ENCODE results near the gene PGBD4. TPM values are rescaled to one million over a fixed set of nuclear protein-coding genes. Genes with fewer than 3 reads are reported as not detected.

Gene PGBD4
- 1.9 TPM in 2 replicates for total RNA-seq
- long read RNA-seq, full-length matches to known transcripts = 5 of 6 reads
- long read RNA-seq, partial matches to known transcripts = 0 of 6 reads
- long read RNA-seq, other reads (novel, unspliced or antisense) = 1 of 6 reads

DNA sequence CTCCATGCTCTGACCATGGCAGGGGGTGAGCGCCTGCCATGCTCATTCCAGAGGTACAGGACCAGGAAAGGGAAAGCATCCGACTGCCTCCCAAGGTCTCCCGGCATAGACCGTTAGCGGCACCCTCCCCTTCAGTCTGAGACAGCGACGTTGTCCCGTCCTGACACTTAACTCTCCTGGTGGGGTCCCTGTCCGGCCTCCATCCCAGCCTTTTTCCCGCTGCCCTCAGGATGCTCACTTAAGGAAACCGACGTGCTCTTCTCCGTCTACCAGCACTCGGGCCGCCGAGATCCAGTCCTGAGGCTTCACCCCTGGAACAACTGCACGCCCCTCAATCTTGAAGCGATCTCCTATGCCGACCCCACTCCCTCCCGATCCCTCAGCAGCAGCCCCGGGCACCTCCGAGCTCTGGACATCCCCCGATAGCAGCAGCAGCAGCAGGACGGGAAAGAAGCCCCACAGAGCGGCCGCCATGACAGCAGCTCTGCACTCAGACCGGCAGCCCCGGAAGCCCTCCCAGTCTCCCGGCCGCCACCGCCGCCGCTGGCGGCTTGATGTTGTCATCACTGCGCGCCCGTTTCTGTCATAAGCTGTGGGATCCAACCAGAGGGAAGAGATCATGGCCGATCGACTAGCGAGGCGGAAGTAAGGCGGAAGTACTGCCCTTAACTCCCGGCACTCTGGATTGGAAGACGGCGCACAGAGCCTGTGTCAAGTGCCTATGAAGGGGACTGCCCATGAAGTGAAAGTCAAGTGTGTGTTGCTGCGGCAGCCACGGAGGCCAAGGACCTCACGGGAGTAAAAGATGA is at the start of gene PGBD4, which contains the start of gene EMC7:
Gene PGBD4 (plus strand): TSS at position 718 of the 809 bp plus-strand sequence. CDS start 449 bp downstream, outside the sequence.
Gene EMC7 (minus strand): TSS at position 497 of the 809 bp plus-strand sequence. CDS start 23 bp downstream, at position 474.
- no peaks in the 10 kb centered on the region for H3K27me3 Mint-ChIP-seq (ENCODE audit: low read depth)
- TF ChIP-seq, protein P1, sequence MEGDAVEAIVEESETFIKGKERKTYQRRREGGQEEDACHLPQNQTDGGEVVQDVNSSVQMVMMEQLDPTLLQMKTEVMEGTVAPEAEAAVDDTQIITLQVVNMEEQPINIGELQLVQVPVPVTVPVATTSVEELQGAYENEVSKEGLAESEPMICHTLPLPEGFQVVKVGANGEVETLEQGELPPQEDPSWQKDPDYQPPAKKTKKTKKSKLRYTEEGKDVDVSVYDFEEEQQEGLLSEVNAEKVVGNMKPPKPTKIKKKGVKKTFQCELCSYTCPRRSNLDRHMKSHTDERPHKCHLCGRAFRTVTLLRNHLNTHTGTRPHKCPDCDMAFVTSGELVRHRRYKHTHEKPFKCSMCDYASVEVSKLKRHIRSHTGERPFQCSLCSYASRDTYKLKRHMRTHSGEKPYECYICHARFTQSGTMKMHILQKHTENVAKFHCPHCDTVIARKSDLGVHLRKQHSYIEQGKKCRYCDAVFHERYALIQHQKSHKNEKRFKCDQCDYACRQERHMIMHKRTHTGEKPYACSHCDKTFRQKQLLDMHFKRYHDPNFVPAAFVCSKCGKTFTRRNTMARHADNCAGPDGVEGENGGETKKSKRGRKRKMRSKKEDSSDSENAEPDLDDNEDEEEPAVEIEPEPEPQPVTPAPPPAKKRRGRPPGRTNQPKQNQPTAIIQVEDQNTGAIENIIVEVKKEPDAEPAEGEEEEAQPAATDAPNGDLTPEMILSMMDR (conservative IDR thresholded peaks at IDR 0.05) = no peak
- H3K4me1 Mint-ChIP-seq = peaks cover 35% of the 10 kb centered on the region
- H3K36me3 Mint-ChIP-seq (ENCODE audit: low read depth) = peaks cover 3% of the 10 kb centered on the region
- no peaks in the 10 kb centered on the region for H3K9me3 Mint-ChIP-seq
- DNase-seq (ENCODE audit: low read depth, low spot score) = peak; percentile 97
- peak within 1 kb of the TSS; percentile 98 for H3K27ac Mint-ChIP-seq (ENCODE audit: unreplicated experiment)
- H3K4me3 Mint-ChIP-seq = peak within 1 kb of the TSS; percentile 92

DNA sequence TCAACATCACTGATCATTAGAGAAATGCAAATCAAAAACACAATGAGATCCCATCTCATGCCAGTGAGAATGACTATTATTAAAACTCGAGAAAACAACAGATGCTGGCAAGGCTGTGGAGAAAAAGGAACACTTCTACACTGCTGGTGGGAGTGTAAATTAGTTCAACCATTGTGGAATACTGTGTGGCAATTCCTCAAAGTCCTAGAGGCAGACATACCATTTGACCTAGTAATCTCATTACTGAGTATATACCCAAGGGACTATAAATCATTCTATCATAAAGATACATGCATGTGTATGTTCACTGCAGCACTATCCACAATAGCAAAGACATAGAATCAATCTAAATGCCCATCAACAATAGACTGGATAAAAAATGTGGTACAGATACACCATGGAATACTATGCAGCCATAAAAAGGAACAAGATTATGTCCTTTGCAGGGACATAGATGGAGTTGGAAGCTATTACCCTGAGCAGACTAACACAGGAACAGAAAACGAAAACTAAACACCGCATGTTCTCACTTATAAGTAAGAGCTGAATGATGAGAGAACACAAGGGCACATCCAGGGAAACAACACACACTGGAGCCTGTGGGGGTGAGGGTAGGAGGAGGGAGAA is 47.7 kb upstream of the PGBD4 start:
- H3K36me3 Mint-ChIP-seq (ENCODE audit: low read depth) = peaks cover 17% of the 10 kb centered on the region
- peaks cover 20% of the 10 kb centered on the region for H3K27me3 Mint-ChIP-seq (ENCODE audit: low read depth)

DNA sequence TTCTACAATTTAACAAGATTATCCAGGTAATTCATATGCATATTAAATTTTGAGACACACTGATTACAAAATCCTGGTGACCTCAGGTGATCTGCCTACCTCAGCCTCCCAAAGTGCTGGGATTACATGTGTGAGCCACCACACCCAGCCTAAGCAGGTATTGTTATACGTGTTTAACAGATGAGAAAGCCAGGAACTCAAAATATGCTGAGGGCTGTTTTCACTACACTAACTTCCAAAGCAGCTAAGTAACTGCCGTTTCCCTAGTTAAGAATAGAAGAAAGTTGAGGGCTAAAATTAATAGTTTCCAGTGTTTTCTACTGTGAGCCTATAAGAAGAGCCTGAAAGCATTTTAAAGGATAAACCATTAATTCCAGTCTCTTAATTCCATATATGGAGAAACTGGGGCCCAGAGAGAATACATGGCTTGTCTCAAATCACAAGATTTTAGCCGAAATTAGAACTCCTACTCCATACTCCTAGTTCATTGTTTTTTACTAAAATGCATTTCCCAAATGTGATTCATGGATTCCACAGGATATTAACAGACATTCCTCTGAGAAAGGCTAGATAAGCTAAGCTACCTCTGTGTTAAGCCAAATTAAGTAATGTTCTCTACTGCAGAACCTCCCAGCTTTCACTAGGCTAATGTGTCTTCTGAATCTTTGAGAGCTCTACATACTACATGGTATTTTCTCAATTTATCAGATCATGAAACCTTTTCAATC is 45.9 kb upstream of the PGBD4 start:
- TF ChIP-seq, protein P1 (conservative IDR thresholded peaks at IDR 0.05) = no peak

More for the DNA sequence above, 47.7 kb upstream of the PGBD4 start:
- DNase-seq (ENCODE audit: low read depth, low spot score) = no peak
- TF ChIP-seq, protein P1 (conservative IDR thresholded peaks at IDR 0.05) = no peak
- H3K9me3 Mint-ChIP-seq = peaks cover 31% of the 10 kb centered on the region
- H3K4me1 Mint-ChIP-seq = no peaks in the 10 kb centered on the region
- no peak overlapping the region for H3K27ac Mint-ChIP-seq (ENCODE audit: unreplicated experiment)
- no peak overlapping the region for H3K4me3 Mint-ChIP-seq

DNA sequence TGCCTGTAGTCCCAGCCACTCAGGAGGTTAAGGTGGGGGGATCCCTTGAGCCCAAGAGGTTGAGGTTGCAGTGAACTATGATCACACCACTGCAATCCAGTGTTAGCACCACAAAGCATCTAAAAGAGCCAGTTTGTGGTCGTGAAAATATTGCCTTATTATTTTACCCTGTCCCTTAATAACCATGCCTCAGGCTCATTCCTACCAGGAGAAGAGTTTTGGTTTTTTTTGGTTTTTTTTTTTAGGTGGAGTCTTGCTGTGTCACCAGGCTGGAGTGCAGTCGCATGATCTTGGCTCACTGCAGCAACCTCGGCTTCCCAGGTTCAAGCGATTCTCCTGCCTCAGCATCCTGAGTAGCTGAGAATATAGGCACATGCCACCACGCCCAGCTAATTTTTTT is 45.0 kb upstream of the PGBD4 start:
- Mint-ChIP-seq H3K27me3 (ENCODE audit: low read depth) (peaks cover 9% of the 10 kb centered on the region), H3K4me3 (no peak overlapping the region), H3K9me3 (peaks cover 14% of the 10 kb centered on the region), H3K36me3 (ENCODE audit: low read depth) (no peaks in the 10 kb centered on the region), H3K27ac (ENCODE audit: unreplicated experiment) (no peak overlapping the region), H3K4me1 (no peaks in the 10 kb centered on the region)
- DNase-seq (ENCODE audit: low read depth, low spot score) = no peak
- TF ChIP-seq, protein P1 (conservative IDR thresholded peaks at IDR 0.05) = no peak

More for the DNA sequence above, 45.9 kb upstream of the PGBD4 start:
- Mint-ChIP-seq H3K27ac (ENCODE audit: unreplicated experiment) (no peak overlapping the region), H3K36me3 (ENCODE audit: low read depth) (peaks cover 7% of the 10 kb centered on the region), H3K27me3 (ENCODE audit: low read depth) (peaks cover 18% of the 10 kb centered on the region), H3K9me3 (peaks cover 20% of the 10 kb centered on the region), H3K4me1 (no peaks in the 10 kb centered on the region), H3K4me3 (no peak overlapping the region)
- DNase-seq (ENCODE audit: low read depth, low spot score) = no peak

DNA sequence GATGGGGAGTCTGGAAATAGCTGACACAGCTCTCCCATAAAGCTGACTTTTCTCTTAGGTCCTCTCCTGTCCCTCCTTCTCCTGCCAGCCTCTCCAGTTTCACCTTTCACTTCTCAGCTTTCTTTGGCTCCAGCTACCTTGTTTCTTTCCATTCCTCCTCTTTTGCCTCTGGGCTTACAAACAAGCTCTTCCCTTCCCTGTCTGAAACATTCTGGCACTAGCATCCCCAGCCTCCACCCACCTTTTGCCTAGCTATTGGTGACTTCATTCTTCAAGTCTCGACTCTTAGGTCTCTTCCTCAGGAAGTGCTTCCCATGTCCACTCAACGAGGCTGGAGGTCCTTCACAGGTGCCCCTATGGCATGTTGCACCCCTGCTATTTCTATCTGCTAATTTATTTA is 42.4 kb upstream of the PGBD4 start:
- Mint-ChIP-seq H3K27ac (ENCODE audit: unreplicated experiment) (no peak overlapping the region), H3K4me3 (no peak overlapping the region)

More for the DNA sequence above, 42.4 kb upstream of the PGBD4 start:
- Mint-ChIP-seq H3K9me3 (no peaks in the 10 kb centered on the region), H3K4me1 (no peaks in the 10 kb centered on the region), H3K36me3 (ENCODE audit: low read depth) (no peaks in the 10 kb centered on the region), H3K27me3 (ENCODE audit: low read depth) (peaks cover 2% of the 10 kb centered on the region)
- DNase-seq (ENCODE audit: low read depth, low spot score) = no peak
- TF ChIP-seq, protein P1 (conservative IDR thresholded peaks at IDR 0.05) = no peak

Data from neural crest cell (in vitro differentiated cells).